PC-9 (cell line): ENCODE data around the gene TCF12. TPM values are rescaled to one million over a fixed set of nuclear protein-coding genes. Genes with fewer than 3 reads are reported as not detected.

Experiments
- BruUV-seq: library from RNA; stranded (reverse); fragments of 400-500 nt; replicated peaks from 2 replicates; lab custom pipeline; 2021; lab: Mats Ljungman, UMichigan
- CTCF ChIA-PET: fragments of 300-600 bp; sonication (Branson Sonifier 250); formaldehyde crosslinking; loops from one replicate; lab custom pipeline; 2022; ENCODE audit warnings: antibody characterized with exemption; lab: Charles Lee
- POLR2A ChIA-PET: fragments of 300-600 bp; sonication (Branson Sonifier 250); formaldehyde crosslinking; loops from one replicate; lab custom pipeline; 2022; ENCODE audit warnings: antibody characterized with exemption; ENCODE audit not compliant: unreplicated experiment; lab: Charles Lee
- DNase-seq, 2 experiments: peaks; one replicate each; pipeline versions ENCODE4 v3.0.0 to v3.0.0-alpha.2; 2015 to 2022; ENCODE audit warnings: mixed read lengths in 1 of 2
- H2AFZ ChIP-seq: fragments of 200-600 bp; sonication (generic); 2 replicates; pipeline ENCODE4 v1.8.1; 2017; ENCODE audit warnings: antibody characterized with exemption
- H3F3A ChIP-seq: fragments of 200-600 bp; sonication (generic); 2 replicates; pipeline ENCODE4 v1.8.1; 2017; ENCODE audit warnings: antibody characterized with exemption, mild to moderate bottlenecking, low read depth; ENCODE audit not compliant: insufficient read depth
- H3K27ac ChIP-seq: fragments of 200-600 bp; sonication (generic); 2 replicates; pipeline ENCODE4 v1.6.1; 2016; ENCODE audit warnings: mixed run types
- H3K27me3 ChIP-seq: fragments of 200-600 bp; sonication (generic); 2 replicates; pipeline ENCODE4 v1.6.1; 2016; ENCODE audit warnings: low read depth, mixed run types; ENCODE audit not compliant: insufficient read depth
- H3K36me3 ChIP-seq: fragments of 200-600 bp; sonication (generic); 2 replicates; pipeline ENCODE4 v1.6.1; 2016; ENCODE audit warnings: low read depth, mixed run types
- H3K4me1 ChIP-seq: fragments of 200-600 bp; sonication (generic); replicated peaks from 2 replicates; pipeline ENCODE4 v1.6.1; 2016; ENCODE audit warnings: mixed run types; ENCODE audit not compliant: insufficient read depth
- H3K4me2 ChIP-seq: fragments of 200-600 bp; sonication (generic); 2 replicates; pipeline ENCODE4 v1.6.1; 2017; ENCODE audit warnings: mixed run types
- H3K4me3 ChIP-seq: fragments of 200-600 bp; sonication (generic); 2 replicates; pipeline ENCODE4 v1.6.1; 2016; ENCODE audit warnings: mixed run types
- H3K79me2 ChIP-seq: fragments of 200-600 bp; sonication (generic); 2 replicates; pipeline ENCODE4 v1.6.1; 2017; ENCODE audit warnings: low read depth, mixed run types
- H3K9me2 ChIP-seq: fragments of 200-600 bp; sonication (generic); 2 replicates; pipeline ENCODE4 v1.8.1; 2017; ENCODE audit warnings: mild to moderate bottlenecking; ENCODE audit not compliant: insufficient read depth
- H3K9me3 ChIP-seq: fragments of 200-600 bp; sonication (generic); 2 replicates; pipeline ENCODE4 v1.8.1; 2016; ENCODE audit warnings: low read depth; ENCODE audit not compliant: insufficient read depth
- H4K20me1 ChIP-seq: fragments of 200-600 bp; sonication (generic); 2 replicates; pipeline ENCODE4 v1.8.1; 2017; ENCODE audit not compliant: insufficient read depth
- CTCF ChIP-seq: fragments of 200-600 bp; sonication (generic); conservative IDR thresholded peaks from 2 replicates; pipeline ENCODE4 v1.6.1; 2017; ENCODE audit warnings: mixed run types, antibody characterized with exemption, mild to moderate bottlenecking, moderate library complexity
- EZH2 ChIP-seq: fragments of 200-600 bp; sonication (generic); IDR thresholded peaks from 2 replicates; pipeline ENCODE4 v1.8.0; 2017; ENCODE audit warnings: antibody characterized with exemption, low read depth
- intact Hi-C: fragments of 100-400 bp; cut with micrococcal nuclease; formaldehyde crosslinking; loops from one replicate; pipeline ENCODE4 v1.10.0; 2022; ENCODE audit not compliant: unreplicated experiment
- total RNA-seq: library from RNA; stranded (reverse); gene quantifications from 2 replicates; pipeline ENCODE4 v1.2.3, GENCODE V29; 2021

TCF12 gene
- total RNA-seq, 1 experiment from 2014 or later: 60.1 TPM

GRCh38 chr15:57038040-57038439 lies 119.6 kb downstream of the TCF12 start:
- ChIA-PET POLR2A (no interaction called here), CTCF (no interaction called here)
- H3K36me3 ChIP-seq: no peaks in the 10 kb centered on the region
- H3K79me2 ChIP-seq: no peaks in the 10 kb centered on the region
- H3K4me3 ChIP-seq: no peak overlapping the region
- H4K20me1 ChIP-seq: no peaks in the 10 kb centered on the region
- H3K4me2 ChIP-seq: no peak overlapping the region
- intact Hi-C loops: no loop called here
- no peak overlapping the region for H3K27ac ChIP-seq
- no peaks in the 10 kb centered on the region for H3K4me1 ChIP-seq
- no peak overlapping the region for H2AFZ ChIP-seq
- H3K9me2 ChIP-seq: no peaks in the 10 kb centered on the region
- TF ChIP-seq EZH2 (no peak), CTCF (no peak)
- no peaks in the 10 kb centered on the region for H3F3A ChIP-seq
- no peaks in the 10 kb centered on the region for H3K9me3 ChIP-seq
- no peaks in the 10 kb centered on the region for H3K27me3 ChIP-seq
- BruUV-seq: no TSS peak
- DNase-seq: no peak

GRCh38 chr15:57038496-57038895 lies 120.1 kb downstream of the TCF12 start:
- Histone ChIP-seq H3K27ac (no peak overlapping the region), H3K79me2 (no peaks in the 10 kb centered on the region), H3F3A (no peaks in the 10 kb centered on the region), H3K9me3 (no peaks in the 10 kb centered on the region), H3K9me2 (no peaks in the 10 kb centered on the region), H3K4me3 (no peak overlapping the region), H3K4me2 (no peak overlapping the region), H3K4me1 (no peaks in the 10 kb centered on the region), H3K36me3 (no peaks in the 10 kb centered on the region), H2AFZ (no peak overlapping the region), H4K20me1 (no peaks in the 10 kb centered on the region), H3K27me3 (no peaks in the 10 kb centered on the region)
- ChIA-PET CTCF (no interaction called here), POLR2A (no interaction called here)
- intact Hi-C loops: no loop called here
- DNase-seq: no peak
- no TSS peak for BruUV-seq
- TF ChIP-seq EZH2: no peak
- no peak for TF ChIP-seq CTCF

GRCh38 chr15:57041416-57041815 lies 123.0 kb downstream of the TCF12 start:
- TF ChIP-seq EZH2 (no peak), CTCF (no peak)
- Histone ChIP-seq H3K4me2 (no peak overlapping the region), H3F3A (no peaks in the 10 kb centered on the region), H3K4me3 (no peak overlapping the region), H3K27me3 (no peaks in the 10 kb centered on the region), H3K79me2 (no peaks in the 10 kb centered on the region), H3K27ac (no peak overlapping the region), H2AFZ (no peak overlapping the region), H3K9me2 (no peaks in the 10 kb centered on the region), H3K9me3 (no peaks in the 10 kb centered on the region), H4K20me1 (no peaks in the 10 kb centered on the region), H3K36me3 (no peaks in the 10 kb centered on the region), H3K4me1 (no peaks in the 10 kb centered on the region)
- no TSS peak for BruUV-seq
- ChIA-PET POLR2A (no interaction called here), CTCF (no interaction called here)
- no peak for DNase-seq
- intact Hi-C loops: no loop called here
